Activated T-helper 1 cell treated with anti-CD3 and anti-CD28 coated beads, Interleukin-12 subunit alpha, Interleukin-12 subunit beta, Interleukin-2, Interleukin-4 antibody, amounts not matched to agents 30 ng/mL and 10 ng/mL and 1 ng/mL, durations not matched to agents 14 hours and 24 hours and 36 hours (primary cell): ENCODE data around the gene NKX6-2. TPM values are rescaled to one million over a fixed set of nuclear protein-coding genes. Genes with fewer than 3 reads are reported as not detected.

Experiments
- DNase-seq: peaks from one replicate; pipeline ENCODE4 v3.0.0; 2021; ENCODE audit warnings: low spot score
- H3K27ac Mint-ChIP-seq: one replicate; pipeline ENCODE4 v1.8.0; 2021; ENCODE audit warnings: mild to moderate bottlenecking, mixed read lengths
- H3K27me3 Mint-ChIP-seq: one replicate; pipeline ENCODE4 v1.8.0; 2022; ENCODE audit warnings: mild to moderate bottlenecking, moderate library complexity, mixed read lengths; ENCODE audit not compliant: insufficient read depth
- H3K36me3 Mint-ChIP-seq: one replicate; pipeline ENCODE4 v1.8.0; 2021; ENCODE audit warnings: low read depth, mixed read lengths
- H3K4me1 Mint-ChIP-seq: one replicate; pipeline ENCODE4 v1.8.0; 2021; ENCODE audit warnings: low read depth, mixed read lengths
- H3K4me3 Mint-ChIP-seq: one replicate; pipeline ENCODE4 v1.8.0; 2021; ENCODE audit warnings: mild to moderate bottlenecking, moderate library complexity, mixed read lengths
- H3K9me3 Mint-ChIP-seq: one replicate; pipeline ENCODE4 v1.8.0; 2021; ENCODE audit warnings: mixed read lengths
- intact Hi-C: fragments of 100-400 bp; cut with micrococcal nuclease; formaldehyde crosslinking; loops from one replicate; pipeline ENCODE4 v1.15.1; 2024
- total RNA-seq: library from RNA; stranded (reverse); gene quantifications from 2 replicates; pipeline ENCODE4 v1.2.3, GENCODE V29; 2022

Gene NKX6-2
- total RNA-seq, 1 donor from 2014 or later, result not detected

DNA sequence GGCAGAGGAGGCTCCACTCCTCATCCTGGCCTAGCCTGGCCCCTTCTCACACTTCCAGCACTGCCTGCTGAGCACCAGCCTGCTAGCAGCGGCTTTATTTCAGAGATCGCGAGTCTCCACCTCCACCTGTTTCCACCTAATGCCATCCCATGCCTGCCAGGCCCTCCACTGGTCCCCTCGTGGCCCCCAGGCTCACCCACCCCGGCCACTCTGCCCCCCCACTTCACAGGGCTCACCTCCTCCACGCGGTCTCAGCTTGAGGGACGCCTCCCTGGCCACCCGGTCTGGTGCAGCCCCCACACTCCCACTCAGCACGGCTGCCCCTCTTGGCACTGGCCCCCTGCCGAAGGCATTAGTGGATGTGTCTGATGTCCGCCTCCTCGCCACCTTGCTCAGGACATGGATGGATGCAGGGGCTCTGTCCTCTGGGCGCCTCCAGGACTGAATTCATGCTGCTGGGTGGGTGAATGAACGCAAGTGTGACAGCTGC, 3.8 kb upstream of the NKX6-2 start:
- no peak overlapping the region for H3K4me3 Mint-ChIP-seq
- intact Hi-C loops, result loop anchor here (5.0 to 10.0 kb wide), 2 partner anchors 135 to 438 kb away; no protein-coding TSS in a partner anchor
- no peak for DNase-seq
- H3K4me1 Mint-ChIP-seq, result no peaks in the 10 kb centered on the region
- no peaks in the 10 kb centered on the region for H3K36me3 Mint-ChIP-seq
- H3K27me3 Mint-ChIP-seq, result peaks cover 6% of the 10 kb centered on the region
- H3K9me3 Mint-ChIP-seq, result no peaks in the 10 kb centered on the region
- H3K27ac Mint-ChIP-seq, result no peak overlapping the region

DNA sequence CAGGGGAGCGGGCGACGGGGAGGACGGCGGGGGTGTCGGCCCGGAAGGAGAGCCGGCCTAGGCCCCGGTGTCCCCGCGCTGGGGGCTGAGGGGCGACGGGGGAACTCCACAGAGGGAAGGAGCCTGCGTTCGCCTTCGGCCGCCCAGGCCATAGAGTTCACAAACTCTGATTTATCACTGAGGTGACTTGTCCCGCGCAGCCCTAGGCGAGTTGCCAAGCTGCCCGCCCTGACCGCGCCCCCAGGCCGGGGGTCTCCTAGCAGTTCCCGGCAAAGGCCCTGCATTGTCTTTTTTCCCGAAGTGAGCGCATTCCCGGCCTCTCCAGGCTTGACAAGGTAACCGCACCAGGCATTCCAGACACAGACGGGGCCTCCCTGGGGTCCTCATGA, 2.9 kb upstream of the NKX6-2 start:
- no peaks in the 10 kb centered on the region for H3K36me3 Mint-ChIP-seq
- intact Hi-C loops, result loop anchor here (5.0 kb wide), 1 partner anchor 438 kb away; no protein-coding TSS in a partner anchor
- no peak for DNase-seq

DNA sequence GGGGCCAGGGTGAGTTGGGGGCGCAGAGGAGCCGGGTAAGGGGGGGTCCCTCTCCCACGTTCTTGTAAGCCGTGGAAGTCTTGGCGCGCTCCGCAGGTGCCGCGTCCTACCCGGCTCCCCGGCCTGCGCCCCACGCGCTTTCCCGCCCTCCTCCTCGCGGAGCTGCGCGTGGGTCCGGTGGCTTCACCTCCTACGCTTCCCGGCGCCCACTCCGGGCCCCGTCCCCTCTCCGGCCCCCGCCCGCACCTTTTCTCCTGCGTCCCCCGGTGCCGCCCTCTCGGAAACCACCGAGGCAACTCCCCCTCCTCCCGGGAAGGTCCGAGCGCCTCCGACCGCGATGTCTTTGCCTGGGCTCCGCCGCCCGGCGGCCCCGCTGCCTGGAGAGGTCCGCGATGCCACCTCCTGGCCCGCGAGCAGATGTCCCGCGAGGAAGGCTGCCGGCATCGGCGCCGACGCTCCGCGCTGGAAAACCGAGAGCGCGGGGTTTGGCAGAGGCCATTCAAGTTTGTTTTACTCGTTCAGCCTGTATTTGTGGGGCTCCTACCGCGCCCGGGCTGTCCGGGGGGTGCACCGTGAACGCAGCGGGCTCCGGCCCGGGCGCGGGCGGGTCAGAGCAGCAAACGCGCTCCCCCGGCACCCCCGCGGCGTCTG, 2.4 kb upstream of the NKX6-2 start:
- no peaks in the 10 kb centered on the region for H3K9me3 Mint-ChIP-seq
- DNase-seq, result no peak
- H3K27ac Mint-ChIP-seq, result no peak overlapping the region
- intact Hi-C loops, result loop anchor here (5.0 kb wide), 1 partner anchor 439 kb away; no protein-coding TSS in a partner anchor
- H3K4me3 Mint-ChIP-seq, result no peak overlapping the region
- H3K36me3 Mint-ChIP-seq, result peaks cover 4% of the 10 kb centered on the region
- peaks cover 12% of the 10 kb centered on the region for H3K27me3 Mint-ChIP-seq
- H3K4me1 Mint-ChIP-seq, result no peaks in the 10 kb centered on the region

More for the DNA sequence above, 2.9 kb upstream of the NKX6-2 start:
- Mint-ChIP-seq H3K27ac (no peak overlapping the region), H3K4me3 (no peak overlapping the region), H3K4me1 (no peaks in the 10 kb centered on the region), H3K27me3 (peaks cover 7% of the 10 kb centered on the region), H3K9me3 (no peaks in the 10 kb centered on the region)

DNA sequence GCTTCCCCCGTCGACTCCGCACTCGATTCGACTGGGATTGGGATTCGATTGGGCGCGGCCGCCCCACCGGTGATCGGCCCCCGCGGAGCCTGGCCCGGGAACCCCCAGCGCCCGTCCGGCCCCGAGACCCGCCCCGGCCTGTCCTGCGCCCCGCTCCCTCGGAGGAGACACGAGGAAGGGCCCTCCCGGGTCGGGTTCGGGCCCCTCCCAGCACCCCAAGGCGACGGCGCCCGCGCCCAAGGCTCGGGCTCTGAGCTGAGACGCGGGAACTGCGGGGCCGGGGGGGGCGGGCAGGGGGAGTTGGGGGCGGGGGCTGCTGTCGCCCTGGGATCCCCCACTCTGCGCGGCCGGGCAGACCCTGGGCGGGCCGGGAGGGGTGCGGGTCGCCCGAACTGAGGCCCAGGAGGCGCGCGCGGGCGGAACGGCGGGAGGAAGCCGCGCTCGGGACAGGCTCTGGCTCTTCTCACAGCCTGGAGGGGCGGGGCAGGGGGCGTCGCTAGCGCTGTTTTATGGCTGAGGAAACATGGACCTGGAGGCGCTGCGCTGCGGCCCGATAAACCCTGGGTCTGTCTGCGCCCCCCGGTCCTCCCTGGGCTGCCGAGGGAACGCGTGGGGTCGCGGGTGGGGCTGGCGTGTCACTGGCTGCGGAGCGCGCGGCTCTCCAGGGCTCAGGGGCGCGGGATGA, 1.7 kb upstream of the NKX6-2 start:
- Mint-ChIP-seq H3K9me3 (no peaks in the 10 kb centered on the region), H3K27me3 (peaks cover 15% of the 10 kb centered on the region), H3K4me1 (no peaks in the 10 kb centered on the region), H3K36me3 (peaks cover 6% of the 10 kb centered on the region), H3K4me3 (no peak overlapping the region), H3K27ac (no peak overlapping the region)
- DNase-seq, result no peak
- intact Hi-C loops, result loop anchor here (5.0 kb wide), 1 partner anchor 440 kb away; no protein-coding TSS in a partner anchor

DNA sequence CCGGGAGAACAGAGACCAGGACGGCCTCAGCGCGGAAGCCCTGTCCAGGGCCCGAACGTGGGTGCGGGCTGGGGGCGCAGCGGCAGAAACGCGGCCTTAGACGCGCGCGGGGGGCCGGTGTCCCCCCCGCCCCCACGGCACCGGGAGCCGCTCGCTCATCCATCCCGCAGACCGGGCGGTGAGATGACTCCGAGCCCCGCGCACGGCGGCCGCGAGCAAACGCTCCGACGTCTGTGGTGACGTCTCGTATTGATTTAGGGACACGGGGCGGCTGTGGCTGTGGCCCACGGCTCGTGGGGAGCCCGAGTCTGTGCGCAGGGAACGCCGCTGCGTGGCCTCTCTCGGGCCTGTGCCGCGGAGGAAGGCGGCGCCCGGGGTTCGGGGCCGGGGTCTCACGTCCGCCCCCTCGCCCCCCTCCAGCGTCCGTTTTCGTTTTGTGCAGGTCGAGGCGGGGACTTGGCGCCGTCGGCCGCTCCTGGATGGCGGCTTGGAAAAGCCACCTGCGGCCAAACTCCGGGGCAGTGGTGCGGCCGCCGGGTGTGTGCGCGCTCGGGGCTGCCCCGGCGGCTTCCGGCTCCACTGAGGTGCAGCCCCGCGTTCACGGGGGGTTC, 1.0 kb upstream of the NKX6-2 start:
- no peak for DNase-seq
- Mint-ChIP-seq H3K27ac (no peak overlapping the region), H3K4me1 (no peaks in the 10 kb centered on the region), H3K36me3 (peaks cover 6% of the 10 kb centered on the region), H3K4me3 (no peak overlapping the region), H3K27me3 (peaks cover 15% of the 10 kb centered on the region), H3K9me3 (no peaks in the 10 kb centered on the region)
- intact Hi-C loops, result loop anchor here (5.0 kb wide), 1 partner anchor 440 kb away; no protein-coding TSS in a partner anchor

DNA sequence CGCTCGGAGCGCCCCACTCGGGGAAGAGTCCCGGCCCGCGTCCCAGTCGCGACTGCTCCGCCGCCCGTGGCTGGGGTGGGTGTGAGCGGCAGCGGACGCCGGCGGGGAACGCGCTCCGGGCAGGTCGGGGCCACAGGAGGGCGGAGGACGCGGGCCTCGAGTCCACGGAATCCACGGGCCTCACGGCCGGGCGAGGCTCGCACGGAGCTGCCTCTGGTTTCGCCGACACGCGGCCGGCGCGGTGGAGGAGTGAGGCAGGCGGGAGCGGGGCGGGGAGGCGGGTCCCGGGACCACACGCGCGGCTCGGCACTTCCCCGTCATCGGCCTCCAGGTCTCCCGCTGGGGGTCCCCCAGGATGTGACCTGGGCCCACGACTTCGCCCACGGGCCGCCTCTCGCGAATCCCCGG, 533 bp upstream of the NKX6-2 start:
- no peak for DNase-seq
- Mint-ChIP-seq H3K27me3 (peaks cover 15% of the 10 kb centered on the region), H3K9me3 (no peaks in the 10 kb centered on the region), H3K4me3 (no peak overlapping the region), H3K27ac (no peak overlapping the region), H3K4me1 (no peaks in the 10 kb centered on the region), H3K36me3 (peaks cover 6% of the 10 kb centered on the region)
- intact Hi-C loops, result loop anchor here (5.0 kb wide), 1 partner anchor 441 kb away; no protein-coding TSS in a partner anchor

DNA sequence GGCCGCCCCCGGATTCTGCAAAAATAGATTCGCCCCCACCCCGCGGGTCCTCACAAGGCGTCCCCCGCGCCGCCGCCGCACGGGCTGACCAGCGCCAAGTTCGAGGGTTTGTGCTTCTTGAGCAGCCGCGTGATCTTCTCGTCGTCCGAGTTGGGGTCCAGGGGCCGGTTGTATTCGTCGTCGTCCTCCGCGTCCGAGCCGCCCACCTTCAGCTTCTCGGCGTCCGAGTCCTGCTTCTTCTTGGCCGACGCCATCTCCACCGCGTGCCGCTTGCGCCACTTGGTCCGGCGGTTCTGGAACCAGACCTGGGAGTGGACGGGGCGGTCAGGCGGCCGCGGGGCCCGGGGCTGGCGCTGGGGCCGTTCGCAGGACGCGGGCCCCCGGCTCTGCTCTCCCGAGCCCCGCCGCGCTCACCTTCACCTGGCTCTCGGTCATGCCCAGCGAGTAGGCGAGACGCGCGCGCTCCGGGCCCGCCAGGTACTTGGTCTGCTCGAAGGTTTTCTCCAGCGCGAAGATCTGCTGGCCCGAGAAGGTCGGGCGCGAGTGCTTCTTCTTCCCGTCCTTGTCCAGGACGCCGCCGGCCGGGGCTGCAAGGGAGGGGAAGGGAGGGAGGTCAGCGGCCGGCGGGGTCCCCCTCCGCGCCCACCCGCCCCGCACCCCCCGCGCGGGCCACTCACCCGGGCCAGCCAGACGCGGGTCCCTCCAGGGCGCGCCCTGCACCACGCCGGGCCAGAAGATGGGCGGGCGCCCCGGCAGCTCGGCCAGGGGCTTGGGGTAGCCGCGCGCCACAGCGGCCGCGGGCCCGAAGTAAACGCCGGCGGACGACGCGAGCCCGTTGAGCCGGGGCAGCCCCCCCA, 853 bp downstream of the NKX6-2 start:
- no peaks in the 10 kb centered on the region for H3K4me1 Mint-ChIP-seq
- H3K4me3 Mint-ChIP-seq, result no peak overlapping the region
- intact Hi-C loops, result loop anchor here (5.0 kb wide), 1 partner anchor 442 kb away; no protein-coding TSS in a partner anchor
- peaks cover 10% of the 10 kb centered on the region for H3K27me3 Mint-ChIP-seq
- no peak for DNase-seq
- peaks cover 6% of the 10 kb centered on the region for H3K36me3 Mint-ChIP-seq
- no peaks in the 10 kb centered on the region for H3K9me3 Mint-ChIP-seq
- H3K27ac Mint-ChIP-seq, result no peak overlapping the region

DNA sequence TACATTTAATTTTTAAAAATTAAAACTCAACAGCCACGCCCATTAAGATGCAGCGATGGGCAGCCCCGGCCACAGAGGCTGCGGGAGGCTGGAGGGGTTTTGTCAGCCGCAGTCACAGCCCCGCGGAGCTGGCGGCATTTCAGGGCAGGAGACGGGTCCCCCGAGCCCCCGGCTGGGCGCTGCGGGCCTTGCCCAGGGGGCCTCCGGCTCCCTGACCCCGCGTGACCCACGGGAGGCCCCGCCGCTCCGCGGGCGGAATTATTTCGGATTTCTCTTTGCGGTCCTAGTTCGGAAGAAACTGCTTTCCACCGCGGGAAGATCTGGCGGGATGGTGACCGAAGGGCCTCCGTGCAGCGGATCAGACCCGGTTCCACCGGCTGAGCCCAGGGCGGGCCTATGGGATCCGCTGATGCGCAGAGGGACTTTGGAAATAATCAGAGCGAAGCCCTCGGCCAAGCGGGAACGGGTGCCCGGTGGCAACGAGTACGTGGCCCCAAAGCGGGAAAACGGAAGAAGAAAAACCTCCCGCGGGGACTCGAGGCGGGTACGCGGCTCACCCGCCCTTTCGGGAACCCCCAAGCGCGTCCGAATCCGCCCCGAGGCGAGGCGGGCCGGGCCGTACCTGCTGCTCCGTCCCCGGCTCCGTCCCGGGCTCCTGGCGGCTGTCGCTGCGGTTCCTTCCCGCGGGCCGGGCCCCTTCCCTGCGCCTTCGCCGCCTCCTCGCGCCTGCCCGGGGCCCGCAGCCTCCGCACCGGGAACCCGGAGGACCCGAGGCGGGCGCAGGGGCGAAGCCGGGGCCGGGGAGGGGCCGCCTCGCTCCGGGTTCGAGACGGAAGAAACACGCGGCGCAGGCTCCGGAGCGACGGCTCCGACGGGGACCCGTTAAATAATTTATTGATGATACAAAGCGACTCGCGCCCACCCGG, 1.7 kb downstream of the NKX6-2 start:
- Mint-ChIP-seq H3K36me3 (peaks cover 6% of the 10 kb centered on the region), H3K27me3 (peaks cover 10% of the 10 kb centered on the region), H3K27ac (peak overlapping the region; percentile 58), H3K9me3 (no peaks in the 10 kb centered on the region), H3K4me3 (no peak overlapping the region), H3K4me1 (no peaks in the 10 kb centered on the region)
- intact Hi-C loops, result no loop called here
- DNase-seq, result no peak

DNA sequence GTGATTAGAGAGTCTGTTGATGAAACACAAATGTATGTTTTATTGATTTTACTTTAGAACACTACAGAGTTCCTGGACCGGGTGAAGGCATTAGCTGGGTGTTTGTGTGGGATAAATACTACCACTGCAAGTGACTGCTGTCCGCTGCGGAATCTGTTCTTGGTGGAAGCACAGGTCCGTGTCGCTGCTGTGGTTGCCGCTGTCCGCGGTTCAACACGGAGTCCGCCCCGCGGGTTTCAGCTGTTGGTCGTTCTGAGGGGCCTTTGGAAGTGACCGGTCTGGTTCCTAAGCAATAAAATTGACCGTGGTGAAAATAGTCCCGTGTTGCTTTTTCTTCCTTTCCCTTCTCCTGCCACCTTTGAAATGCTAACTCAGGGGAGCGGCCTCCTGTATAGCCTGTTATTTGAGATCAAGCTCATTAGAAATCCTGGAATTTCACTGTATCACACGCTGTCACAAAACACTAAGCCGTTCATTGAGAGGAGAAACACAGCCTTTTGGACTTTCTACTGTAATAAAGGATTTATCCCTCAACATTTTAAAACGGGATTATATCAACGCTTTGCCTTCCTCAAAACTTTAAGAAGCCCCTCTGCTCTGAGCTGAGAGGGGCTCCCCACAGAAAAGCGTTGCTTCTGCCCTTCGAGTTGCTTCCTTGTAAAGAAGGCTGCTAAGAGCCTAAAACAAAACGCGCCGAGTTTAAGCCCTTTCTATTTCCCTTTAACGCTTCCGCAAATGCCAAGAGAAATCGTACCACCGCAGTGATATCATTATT, 2.6 kb downstream of the NKX6-2 start:
- peaks cover 10% of the 10 kb centered on the region for H3K27me3 Mint-ChIP-seq
- no peaks in the 10 kb centered on the region for H3K9me3 Mint-ChIP-seq
- no peak overlapping the region for H3K27ac Mint-ChIP-seq
- no peak overlapping the region for H3K4me3 Mint-ChIP-seq
- intact Hi-C loops, result no loop called here
- DNase-seq, result no peak
- peaks cover 6% of the 10 kb centered on the region for H3K36me3 Mint-ChIP-seq
- no peaks in the 10 kb centered on the region for H3K4me1 Mint-ChIP-seq

DNA sequence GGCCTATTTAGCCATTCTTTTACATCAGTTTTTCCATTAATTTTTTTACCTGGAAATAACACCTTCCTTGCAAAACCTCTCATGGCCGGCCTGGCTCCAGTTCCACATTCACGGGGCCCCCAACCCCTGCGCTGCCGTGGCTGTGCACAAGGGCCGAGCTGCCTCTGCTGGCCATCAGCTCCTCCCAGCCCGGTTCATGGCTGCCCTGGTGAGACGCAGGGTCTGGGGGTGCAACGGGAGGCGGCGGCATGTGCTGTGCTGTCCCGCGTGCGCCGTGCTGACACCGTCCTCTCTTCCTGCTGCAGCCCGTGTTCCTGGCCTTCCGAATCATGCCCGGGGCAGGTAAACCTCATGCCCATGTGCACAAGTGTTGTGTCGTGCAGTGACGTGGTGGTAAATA, 4.4 kb downstream of the NKX6-2 start:
- Mint-ChIP-seq H3K4me1 (no peaks in the 10 kb centered on the region), H3K4me3 (no peak overlapping the region), H3K36me3 (peaks cover 6% of the 10 kb centered on the region), H3K27me3 (peaks cover 10% of the 10 kb centered on the region), H3K27ac (no peak overlapping the region), H3K9me3 (no peaks in the 10 kb centered on the region)
- intact Hi-C loops, result no loop called here
- DNase-seq, result no peak

DNA sequence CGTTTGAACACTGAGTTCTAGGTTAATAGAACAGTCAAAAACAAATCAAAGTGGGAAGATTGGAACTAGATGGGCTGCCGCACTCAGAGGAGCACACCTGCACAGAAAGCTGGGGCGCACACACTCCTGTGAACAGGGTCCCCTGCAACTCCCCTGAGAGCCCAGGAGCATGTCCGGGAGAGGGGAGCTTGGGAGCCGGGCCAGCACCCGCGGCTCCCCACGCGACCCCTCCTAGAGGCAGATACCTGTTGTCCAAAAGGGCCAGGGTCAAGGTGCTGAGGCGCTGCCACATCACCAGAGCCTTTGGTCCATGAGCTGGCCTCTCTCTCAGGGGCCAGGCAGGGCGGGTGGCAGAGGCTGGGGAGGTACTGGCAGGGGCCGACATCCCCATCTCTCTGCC, 5.6 kb downstream of the NKX6-2 start:
- Mint-ChIP-seq H3K4me3 (no peak overlapping the region), H3K27me3 (peaks cover 9% of the 10 kb centered on the region), H3K9me3 (no peaks in the 10 kb centered on the region), H3K27ac (no peak overlapping the region), H3K36me3 (peaks cover 6% of the 10 kb centered on the region), H3K4me1 (no peaks in the 10 kb centered on the region)
- DNase-seq, result no peak
- intact Hi-C loops, result no loop called here
